Peyer's patch (tissue), 4 donors: ENCODE results near the gene CHAD. TPM values are rescaled to one million over a fixed set of nuclear protein-coding genes. Genes with fewer than 3 reads are reported as not detected.
A peak's percentile ranks its signal among the peaks of the same experiment; 100 is the strongest.

ENCODE experiments used
- DNase-seq, 3 donors: peaks; one replicate each; pipeline ENCODE4 v3.0.0-alpha.2; 2017 to 2019
- H3K27ac ChIP-seq, 4 donors: fragments of 200-600 bp; sonication (generic); one replicate each; pipeline ENCODE4 v1.5.1; 2016 to 2019
- H3K27me3 ChIP-seq, 2 donors: fragments of 200-600 bp; sonication (generic); one replicate each; pipeline ENCODE4 v1.5.1; 2019
- H3K36me3 ChIP-seq, 3 donors: fragments of 200-600 bp; sonication (generic); one replicate each; pipeline ENCODE4 v1.5.1; 2016 to 2019
- H3K4me1 ChIP-seq, 4 donors: fragments of 200-600 bp; sonication (generic); one replicate each; pipeline ENCODE4 v1.5.1; 2016 to 2019
- H3K4me3 ChIP-seq, 4 donors: fragments of 200-600 bp; sonication (generic); 1 replicate in 3 of 4; 2 replicates in 1 of 4; pipeline ENCODE4 v1.5.1; 2016 to 2019; ENCODE audit warnings: mild to moderate bottlenecking in 1 of 4
- H3K9me3 ChIP-seq, 4 donors: fragments of 200-600 bp; sonication (generic); one replicate each; pipeline ENCODE4 v1.5.1; 2016 to 2019; ENCODE audit warnings: mild to moderate bottlenecking in 1 of 4
- POLR2A ChIP-seq, 2 donors: fragments of 450-650 bp; IDR thresholded peaks; one replicate each; pipeline ENCODE4 v1.5.1; 2017; ENCODE audit warnings: antibody characterized with exemption in 2 of 2, mild to moderate bottlenecking in 2 of 2, moderate library complexity in 2 of 2
- total RNA-seq, 4 donors: library from RNA; depleted of rRNA; stranded (reverse); fragments of >200 nt; gene quantifications; one replicate each; pipeline ENCODE4 v1.1.0, GENCODE V29; 2016
- TF ChIP-seq, protein P1 (sequence below), 6 experiments: fragments of 450-650 bp in 4 of 6; fragments of 200-600 bp in 2 of 6; sonication (generic) in 1 of 6; IDR thresholded peaks; one replicate each; pipeline ENCODE4 v1.5.1; 2017 to 2019; ENCODE audit warnings: antibody characterized with exemption in 6 of 6, mild to moderate bottlenecking in 3 of 6, moderate library complexity in 1 of 6

CHAD gene
- total RNA-seq, 4 donors from 2014 or later, result 7.4 to 24.6 (median 14.7) TPM

DNA sequence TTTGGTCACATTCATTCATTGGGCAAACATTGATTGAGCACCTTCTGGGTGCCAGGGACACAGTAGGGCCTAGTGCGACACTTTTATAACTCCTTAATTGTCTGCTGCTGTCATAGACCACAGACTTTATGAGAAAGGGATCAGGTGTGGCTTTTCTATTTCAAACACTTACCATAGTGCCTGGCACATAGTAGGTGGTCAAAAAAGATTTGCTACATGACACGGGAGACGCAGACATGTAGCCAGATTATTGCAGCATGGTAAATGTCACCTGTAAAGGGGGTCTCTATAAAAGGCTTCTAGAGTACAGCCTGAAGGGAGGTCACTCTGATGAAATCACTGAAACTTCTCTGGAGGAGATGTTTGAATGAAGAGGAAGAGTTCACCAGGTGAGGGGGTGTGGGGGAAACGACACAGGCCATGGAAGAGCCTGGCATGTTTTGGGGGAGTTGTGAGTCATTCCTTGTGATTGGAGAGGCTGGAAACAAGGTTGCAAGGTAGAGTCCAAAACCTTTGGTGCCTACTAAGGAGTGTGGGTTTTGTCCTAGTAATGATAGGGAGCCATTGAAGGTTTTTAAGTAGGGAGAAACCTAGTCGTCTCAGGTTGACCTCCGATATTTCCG, 11.6 kb upstream of the CHAD start:
- Histone ChIP-seq H3K4me1 (peaks cover 0 to 21% (median 5%) of the 10 kb centered on the region in 4 donors), H3K9me3 (no peaks in the 10 kb centered on the region), H3K4me3 (no peak overlapping the region), H3K36me3 (peaks cover 0 to 28% (median 0%) of the 10 kb centered on the region in 3 donors), H3K27me3 (no peaks in the 10 kb centered on the region), H3K27ac (peak overlapping the region in 1 of 4 donors; percentile 89)
- DNase-seq, result peak in 2 of 3 donors; percentile 3 to 48
- TF ChIP-seq, protein P1, sequence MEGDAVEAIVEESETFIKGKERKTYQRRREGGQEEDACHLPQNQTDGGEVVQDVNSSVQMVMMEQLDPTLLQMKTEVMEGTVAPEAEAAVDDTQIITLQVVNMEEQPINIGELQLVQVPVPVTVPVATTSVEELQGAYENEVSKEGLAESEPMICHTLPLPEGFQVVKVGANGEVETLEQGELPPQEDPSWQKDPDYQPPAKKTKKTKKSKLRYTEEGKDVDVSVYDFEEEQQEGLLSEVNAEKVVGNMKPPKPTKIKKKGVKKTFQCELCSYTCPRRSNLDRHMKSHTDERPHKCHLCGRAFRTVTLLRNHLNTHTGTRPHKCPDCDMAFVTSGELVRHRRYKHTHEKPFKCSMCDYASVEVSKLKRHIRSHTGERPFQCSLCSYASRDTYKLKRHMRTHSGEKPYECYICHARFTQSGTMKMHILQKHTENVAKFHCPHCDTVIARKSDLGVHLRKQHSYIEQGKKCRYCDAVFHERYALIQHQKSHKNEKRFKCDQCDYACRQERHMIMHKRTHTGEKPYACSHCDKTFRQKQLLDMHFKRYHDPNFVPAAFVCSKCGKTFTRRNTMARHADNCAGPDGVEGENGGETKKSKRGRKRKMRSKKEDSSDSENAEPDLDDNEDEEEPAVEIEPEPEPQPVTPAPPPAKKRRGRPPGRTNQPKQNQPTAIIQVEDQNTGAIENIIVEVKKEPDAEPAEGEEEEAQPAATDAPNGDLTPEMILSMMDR (IDR thresholded peaks at IDR 0.05), result no peak
- no peak for TF ChIP-seq POLR2A (IDR thresholded peaks at IDR 0.05)

DNA sequence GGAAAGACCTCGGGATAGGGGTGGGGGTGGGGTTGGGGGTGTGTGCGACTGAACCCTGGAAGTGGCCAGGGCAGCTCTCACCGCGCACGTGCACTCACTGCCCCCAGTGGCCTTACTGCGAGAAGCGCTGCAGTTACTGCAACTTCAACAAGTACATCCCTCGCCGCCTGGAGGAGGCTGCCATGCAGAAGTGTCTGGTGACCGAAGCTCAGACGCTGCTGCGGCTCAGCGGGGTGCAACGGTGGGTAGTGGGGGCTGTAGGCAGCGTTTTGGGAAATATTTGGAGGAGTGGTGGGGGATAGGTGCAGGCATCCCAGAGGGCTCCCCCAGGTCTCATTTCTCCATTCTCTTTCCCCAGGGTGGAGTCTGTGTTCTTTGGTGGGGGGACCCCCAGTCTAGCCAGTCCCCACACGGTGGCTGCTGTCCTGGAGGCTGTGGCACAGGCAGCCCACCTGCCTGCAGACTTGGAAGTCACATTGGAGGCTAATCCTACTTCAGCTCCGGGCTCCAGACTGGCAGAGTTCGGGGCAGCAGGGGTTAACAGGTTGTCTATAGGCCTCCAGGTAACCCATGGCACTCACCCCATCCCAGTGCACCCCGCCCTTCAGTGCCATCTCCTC, 11.0 kb upstream of the CHAD start:
- H3K36me3 ChIP-seq, result peaks cover 0 to 21% (median 0%) of the 10 kb centered on the region in 3 donors
- DNase-seq, result peak; percentile 79 to 91 (median 86)
- peak overlapping the region; percentile 82 to 90 (median 90) for H3K27ac ChIP-seq
- peaks cover 0 to 21% (median 5%) of the 10 kb centered on the region in 4 donors for H3K4me1 ChIP-seq
- TF ChIP-seq POLR2A (IDR thresholded peaks at IDR 0.05), result no peak
- TF ChIP-seq, protein P1 (IDR thresholded peaks at IDR 0.05), result peak; percentile 22 to 67 (median 58)
- H3K9me3 ChIP-seq, result no peaks in the 10 kb centered on the region
- no peaks in the 10 kb centered on the region for H3K27me3 ChIP-seq
- H3K4me3 ChIP-seq, result peak overlapping the region; percentile 71 to 81 (median 73)

DNA sequence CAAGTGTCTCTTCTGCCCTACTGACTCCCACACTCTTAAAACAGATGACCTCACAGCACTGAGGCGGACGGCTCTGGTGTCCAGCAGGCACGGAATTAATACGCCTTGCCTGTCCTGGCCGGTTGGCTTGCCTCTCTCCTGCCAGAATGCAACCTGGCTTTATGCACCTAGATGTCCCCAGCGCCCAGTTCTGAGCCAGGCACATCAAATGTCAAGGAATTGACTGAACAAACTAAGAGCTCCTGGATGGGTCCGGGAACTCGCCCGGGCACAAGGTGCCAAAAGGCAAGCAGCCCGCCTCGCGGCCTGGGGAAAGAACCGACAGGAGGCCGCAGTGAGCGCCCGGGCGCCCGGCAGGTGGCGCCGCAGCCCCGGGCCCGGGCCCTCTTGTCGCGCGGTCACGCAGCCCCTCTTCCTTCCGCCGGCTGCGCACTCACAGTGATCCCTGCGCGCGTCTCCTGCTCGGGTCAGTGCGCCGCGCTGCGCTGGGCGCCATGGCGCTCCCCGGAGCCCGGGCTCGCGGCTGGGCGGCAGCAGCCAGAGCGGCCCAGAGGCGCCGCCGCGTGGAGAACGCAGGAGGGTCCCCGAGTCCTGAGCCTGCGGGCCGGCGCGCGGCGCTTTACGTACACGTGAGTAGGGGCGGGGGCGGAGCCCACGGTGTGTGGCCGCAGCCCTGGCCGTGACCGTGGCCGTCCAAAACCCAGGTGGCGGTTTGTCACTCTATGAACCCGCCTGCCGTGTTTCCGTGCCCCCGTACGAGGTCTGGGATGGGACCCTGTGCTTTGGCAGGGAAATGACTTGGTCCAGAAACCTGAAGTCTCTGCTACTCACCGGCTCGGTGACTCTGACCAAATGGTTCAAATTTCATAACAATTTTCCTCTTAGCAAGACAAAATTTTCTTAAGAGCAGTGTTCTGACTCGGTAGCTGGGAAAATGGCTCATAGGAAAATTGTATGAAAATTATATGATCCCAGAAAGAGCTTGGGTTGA, 10.0 kb upstream of the CHAD start, which contains the start of gene RSAD1:
Gene RSAD1 (plus strand): TSS at position 470 of the 991 bp plus-strand sequence. CDS start 25 bp downstream, at position 495.
- TF ChIP-seq, protein P1 (IDR thresholded peaks at IDR 0.05), result peak; percentile 69 to 97 (median 96)
- TF ChIP-seq POLR2A (IDR thresholded peaks at IDR 0.05), result peak; percentile 85 to 91
- H3K4me3 ChIP-seq, result peak within 1 kb of the TSS; percentile 71 to 81 (median 73)
- peak; percentile 86 to 95 (median 93) for DNase-seq
- peaks cover 0 to 21% (median 0%) of the 10 kb centered on the region in 3 donors for H3K36me3 ChIP-seq
- peak within 1 kb of the TSS; percentile 82 to 90 (median 90) for H3K27ac ChIP-seq
- H3K4me1 ChIP-seq, result peaks cover 0 to 21% (median 5%) of the 10 kb centered on the region in 4 donors
- H3K9me3 ChIP-seq, result no peaks in the 10 kb centered on the region
- no peaks in the 10 kb centered on the region for H3K27me3 ChIP-seq

DNA sequence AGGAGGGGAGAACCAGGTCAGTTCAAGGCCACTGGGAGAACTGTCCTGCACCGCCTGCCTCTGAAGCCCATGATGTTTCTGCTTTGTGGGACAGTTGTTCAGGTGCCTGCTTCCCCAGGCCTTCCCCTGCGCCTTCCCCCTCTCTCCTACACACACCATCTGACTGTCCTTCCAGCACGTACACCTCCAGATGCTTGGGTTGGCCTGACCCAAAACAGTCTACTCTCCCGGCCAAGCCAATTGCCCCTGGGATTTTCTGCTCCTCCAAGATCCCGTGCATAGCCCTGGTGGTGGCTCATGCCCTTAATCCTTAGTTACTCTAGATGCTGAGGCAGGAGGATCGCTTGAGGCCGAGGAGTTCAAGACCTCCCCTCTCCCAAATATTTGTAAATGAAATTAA, 9.3 kb upstream of the CHAD start:
- H3K9me3 ChIP-seq, result no peaks in the 10 kb centered on the region
- no peak for DNase-seq
- H3K4me3 ChIP-seq, result peak overlapping the region in 3 of 4 donors; percentile 71 to 74 (median 72)

More for the DNA sequence above, 9.3 kb upstream of the CHAD start:
- Histone ChIP-seq H3K4me1 (peaks cover 0 to 19% (median 5%) of the 10 kb centered on the region in 4 donors), H3K27ac (peak overlapping the region; percentile 82 to 90 (median 90)), H3K27me3 (no peaks in the 10 kb centered on the region), H3K36me3 (peaks cover 0 to 19% (median 0%) of the 10 kb centered on the region in 3 donors)
- no peak for TF ChIP-seq POLR2A (IDR thresholded peaks at IDR 0.05)
- TF ChIP-seq, protein P1 (IDR thresholded peaks at IDR 0.05), result no peak
